HG02798 (cell line): ENCODE results near the gene NRF1.
A peak's percentile ranks its signal among the peaks of the same experiment; 100 is the strongest.

Experiments used
- ATAC-seq: cut with Tn5 transposase; IDR thresholded peaks from one replicate; pipeline ENCODE4 v1.9.1; 2021; ENCODE audit warnings: mild to moderate bottlenecking; ENCODE audit not compliant: unreplicated experiment, poor library complexity

NRF1 gene

DNA sequence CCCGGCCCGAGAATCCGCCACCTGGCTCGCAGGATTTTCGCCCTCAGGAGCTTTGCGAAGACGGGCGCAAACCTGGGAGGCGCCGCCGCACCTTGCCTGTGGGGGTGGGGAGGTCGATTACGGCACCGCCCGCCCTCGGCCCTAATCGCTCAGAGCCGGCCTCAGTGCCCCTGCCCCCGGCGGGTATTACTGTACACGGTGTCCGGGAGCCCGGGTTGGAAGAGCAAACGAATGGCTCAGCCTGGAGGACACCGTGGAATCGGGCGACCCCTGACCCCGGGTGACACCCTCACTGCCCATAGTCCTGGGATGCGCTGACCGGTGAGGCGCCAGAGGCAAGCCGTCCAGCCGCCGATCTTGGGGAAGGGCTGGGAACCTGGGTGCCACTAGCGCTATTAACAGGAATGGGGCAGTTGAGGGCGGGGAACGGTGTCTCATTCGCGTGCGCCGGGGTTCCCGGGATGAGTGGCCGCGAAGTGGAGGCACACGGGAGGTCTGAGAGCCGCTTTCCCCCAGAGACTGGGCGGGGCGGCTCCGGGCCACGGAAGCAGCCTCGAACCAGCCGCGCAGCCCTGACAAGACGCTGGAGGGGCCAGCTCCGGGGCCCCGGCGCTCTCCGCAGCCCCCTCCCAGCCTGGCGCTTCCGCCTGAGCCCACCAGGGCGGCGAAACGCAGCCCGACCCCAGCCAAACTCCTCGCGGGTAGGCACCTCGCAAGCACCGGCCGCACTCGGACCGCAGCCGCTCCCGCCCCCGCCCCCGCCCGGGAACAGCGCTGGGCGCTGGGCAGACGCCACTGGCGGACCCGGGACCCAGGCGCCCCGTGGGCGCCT is 167.5 kb downstream of the NRF1 start:
- peak; percentile 8 for ATAC-seq

- peak; percentile 37 for ATAC-seq
Measured at GRCh38 chr7:129779602-129780256, 168.2 kb downstream of the NRF1 start.

DNA sequence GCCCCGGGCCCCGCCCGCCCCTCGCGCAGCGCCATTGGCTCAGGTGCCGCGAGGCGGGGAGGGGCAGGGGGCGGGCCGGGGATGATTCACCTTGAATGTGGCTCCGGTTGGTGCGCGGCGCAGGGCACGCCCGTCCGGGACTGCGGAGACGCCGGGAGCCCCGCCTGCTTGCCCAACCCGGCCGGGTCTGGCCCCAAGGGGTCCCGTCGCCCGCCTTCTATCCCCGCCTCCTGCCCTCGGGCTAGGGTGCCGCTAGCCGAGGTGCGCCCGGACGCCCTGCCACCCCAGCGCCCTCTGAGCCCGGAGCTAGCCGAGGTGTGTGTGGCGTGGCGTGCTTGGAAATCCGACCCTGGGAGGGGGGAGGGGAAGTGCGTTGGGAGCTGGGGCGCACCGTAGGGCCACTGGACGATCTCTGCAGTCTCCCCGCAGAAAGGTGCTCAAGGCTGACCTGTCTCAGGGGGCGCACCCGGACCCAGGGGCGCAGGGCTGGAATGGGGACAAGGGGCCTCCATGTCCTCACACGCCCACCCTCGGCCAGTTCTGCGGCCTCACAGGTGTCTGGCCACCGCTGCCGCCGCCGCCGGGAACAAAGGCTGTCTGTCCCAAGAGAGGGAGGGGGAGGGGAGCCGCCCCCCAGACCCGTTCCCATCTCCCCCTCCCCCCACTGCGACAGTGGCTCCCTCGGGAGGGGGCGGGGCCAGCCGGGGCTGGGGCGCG is 168.9 kb downstream of the NRF1 start:
- peak; percentile 38 for ATAC-seq

DNA sequence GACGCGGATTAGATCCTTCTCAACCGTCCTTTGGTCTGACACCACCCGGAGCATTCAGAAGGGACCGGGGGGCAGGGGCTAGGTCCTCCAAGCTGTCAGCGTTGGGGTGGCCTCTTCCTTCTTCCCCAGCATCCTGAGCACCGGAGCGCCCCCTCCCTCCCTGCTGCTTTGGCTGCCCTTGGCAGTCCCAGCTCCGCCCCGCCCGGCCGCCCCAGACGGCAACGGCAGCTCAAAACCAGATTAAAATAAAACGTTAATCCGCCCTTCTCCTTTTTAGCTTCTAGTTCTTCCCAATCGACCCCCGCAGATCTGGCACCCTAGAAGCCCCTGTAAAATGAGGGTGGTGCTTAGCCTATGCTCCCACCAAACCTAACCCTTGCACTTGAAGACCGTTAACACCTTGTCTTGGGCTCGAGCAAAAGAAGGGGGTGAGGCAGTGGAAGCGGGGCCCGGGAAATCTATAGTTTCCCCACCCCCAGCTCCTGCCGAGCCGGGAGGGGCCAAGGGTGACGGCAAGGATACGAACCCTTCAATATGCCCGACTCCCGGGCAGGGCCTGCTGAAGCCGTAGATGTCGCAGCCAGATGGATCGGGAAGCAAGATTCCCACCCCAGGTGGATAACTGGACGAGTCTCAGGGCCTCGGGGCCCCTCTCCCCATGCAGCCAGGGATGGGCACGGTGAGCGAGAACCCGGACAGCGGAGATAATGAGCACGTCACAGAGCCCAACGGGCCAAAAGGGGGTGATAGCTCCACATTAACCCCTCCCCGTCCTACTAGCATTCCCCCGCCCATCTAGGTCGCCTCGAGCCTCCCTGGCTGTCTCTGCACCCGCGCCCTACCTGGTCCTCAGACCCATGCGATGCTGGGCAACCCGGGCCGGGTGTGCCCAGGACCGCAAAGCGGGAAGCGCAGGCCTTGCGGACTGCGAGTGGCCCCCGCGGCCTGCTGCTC is 169.7 kb downstream of the NRF1 start:
- no peak for ATAC-seq

DNA sequence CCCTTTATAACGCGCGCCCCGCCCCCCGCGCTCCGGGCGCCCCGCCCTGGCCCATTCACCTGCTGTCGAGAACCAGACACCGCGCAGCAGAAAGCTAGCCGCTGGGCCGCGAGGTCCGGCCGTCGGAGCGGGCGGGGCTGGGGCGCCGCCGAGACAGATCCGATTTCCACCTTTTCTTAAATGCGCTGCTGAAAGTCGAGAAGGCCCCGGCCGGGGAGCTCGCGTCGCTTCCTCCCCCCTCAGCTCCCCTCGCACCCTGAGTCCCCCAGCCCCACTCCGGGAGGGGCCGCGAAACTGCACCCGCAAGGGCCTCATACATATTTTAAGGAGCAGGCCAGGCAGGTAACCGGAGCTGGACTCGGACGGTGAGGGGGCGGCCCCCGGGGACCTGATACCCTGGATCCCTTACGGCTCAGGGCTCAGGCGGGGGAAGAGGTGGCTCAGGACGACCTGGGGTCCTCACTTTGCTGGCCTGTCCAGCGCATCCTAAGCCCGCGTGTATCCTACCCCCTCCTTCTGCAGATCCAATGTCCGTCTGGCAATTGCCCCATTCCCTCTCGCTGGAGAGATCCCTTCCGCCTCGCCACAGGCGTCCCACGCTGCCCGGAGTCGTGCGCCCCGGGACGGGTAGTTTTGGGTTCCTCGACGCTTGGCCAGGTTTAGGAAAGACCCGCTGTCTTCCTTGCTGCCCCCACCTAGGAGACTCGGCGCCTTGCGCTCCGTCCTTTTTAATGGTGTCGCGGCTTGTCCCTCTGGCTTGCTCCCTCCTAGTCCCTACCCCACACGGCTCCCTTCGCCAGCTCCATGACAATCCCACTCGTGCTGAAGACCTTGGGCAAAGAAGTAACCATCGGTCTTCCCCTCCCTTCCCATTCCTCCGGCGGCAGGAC is 170.7 kb downstream of the NRF1 start:
- no peak for ATAC-seq

DNA sequence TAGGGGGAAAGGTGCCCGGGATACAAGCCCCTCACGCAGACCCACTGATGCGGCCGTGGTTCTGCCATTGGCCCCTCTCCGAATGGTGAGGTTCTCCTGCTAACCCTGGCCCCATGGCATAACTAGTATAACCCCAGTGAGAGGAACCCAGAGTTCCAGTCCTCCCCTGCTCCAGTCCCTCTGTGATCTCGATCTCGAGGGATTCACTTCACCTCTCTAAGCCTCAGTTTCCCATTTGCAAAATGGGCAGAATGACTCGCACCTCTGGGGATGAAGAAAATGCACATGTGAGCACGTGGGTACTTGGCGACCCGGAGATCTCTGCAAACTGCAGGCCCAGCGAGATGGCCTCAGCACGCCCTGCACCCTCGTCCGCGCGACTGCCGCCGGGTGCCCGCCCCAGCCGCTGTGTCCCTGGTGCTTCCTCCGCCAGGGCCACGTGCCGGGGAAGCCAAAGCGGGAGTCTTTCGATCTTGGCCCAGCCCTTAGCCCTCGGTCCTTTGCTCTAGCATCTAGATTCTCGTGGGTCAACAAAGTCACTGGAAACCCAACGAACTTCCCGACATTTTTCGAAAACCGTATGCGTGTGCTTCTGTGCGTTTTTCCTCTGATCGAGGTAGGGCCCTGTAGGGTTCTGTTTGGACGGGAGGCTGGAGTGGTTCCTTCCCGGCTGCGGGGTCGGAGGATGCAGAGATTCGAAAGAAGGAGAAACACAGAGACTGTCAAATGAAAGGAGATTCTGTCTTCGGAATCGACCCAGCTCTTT is 171.5 kb downstream of the NRF1 start:
- ATAC-seq: no peak

GRCh38 chr7:129783584-129783919 is 172.0 kb downstream of the NRF1 start:
- no peak for ATAC-seq

DNA sequence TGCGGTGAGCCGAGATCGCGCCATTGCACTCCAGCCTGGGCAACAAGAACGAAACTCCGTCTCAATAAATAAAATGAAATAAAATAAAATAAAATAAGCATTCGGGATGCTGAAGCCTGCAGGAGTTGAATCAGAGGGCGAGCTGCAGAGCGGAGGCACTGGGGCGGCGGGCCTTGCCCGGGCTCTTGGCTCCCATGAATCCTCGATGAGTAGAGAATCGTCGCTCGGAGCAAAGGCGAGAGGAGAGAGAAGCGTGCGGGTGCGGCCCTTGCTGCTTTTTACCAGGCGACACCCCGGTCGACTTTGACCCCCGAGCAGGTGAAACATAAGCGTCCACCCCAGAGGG is 172.9 kb downstream of the NRF1 start:
- ATAC-seq: no peak

DNA sequence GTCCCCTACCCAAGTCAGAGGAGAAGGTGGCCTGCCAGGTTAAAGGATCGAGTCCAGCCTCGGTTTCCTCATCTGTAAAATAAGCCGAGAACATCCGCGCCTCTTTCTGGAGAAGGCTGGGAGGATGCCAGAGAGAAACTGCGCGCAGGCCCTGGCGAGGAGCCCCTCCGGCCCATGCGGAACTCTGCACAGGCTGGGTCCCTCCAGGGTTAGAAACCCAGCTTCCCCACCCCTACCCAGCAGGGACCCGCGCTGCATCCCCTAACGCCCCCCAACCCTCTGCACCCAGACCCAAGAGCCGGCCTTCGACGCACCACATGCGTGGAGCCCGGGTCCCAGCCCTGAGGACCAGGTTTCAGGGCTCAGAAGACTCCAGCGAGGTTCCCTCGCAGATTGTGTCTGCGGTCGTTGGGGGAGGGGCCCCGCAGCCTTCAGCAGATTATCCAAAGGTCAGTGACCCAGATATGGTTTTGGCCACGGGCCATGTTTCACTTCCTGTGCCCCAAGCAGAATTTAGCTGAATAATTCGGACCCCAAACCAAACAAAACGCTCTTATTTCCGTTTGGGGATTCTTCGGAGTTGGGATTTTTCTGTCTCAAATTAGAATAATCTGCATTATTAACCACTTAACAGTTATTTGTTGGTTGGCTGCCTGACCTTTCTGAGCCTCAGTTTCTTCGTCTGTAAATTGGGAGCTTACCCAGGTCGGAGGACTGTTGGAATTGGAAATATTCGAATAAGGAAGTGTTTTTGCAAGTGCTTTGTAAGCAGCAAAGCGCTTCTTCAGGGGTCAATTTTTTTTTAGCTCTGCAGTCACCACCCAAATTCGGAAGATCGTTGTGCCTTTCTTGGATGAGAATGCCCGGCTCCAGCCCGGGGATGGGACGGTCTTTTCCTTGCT is 173.5 kb downstream of the NRF1 start:
- no peak for ATAC-seq

- no peak for ATAC-seq
Measured at GRCh38 chr7:129785685-129786514, 174.4 kb downstream of the NRF1 start.

- no peak for ATAC-seq
Measured at GRCh38 chr7:129786825-129787563, 175.5 kb downstream of the NRF1 start.

DNA sequence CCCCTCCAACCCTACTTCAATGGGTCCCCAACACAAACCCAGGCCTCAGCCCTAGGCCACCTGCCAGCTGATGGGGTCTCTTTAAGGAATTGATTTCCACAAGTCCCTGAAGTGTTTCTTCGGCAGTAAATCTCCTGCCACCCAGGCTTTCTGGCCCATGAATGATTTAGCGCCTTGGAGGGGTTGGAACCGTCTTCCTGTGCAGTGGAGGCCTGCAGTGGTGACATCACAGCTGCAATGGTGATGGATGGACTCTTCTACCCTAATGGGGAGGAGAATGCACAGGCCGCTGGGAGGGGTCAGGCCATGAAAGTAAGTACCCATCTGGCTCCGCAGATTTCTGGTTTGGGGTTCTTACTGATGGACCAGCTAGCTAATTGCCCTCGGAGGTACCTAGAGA is 177.5 kb downstream of the NRF1 start:
- no peak for ATAC-seq

DNA sequence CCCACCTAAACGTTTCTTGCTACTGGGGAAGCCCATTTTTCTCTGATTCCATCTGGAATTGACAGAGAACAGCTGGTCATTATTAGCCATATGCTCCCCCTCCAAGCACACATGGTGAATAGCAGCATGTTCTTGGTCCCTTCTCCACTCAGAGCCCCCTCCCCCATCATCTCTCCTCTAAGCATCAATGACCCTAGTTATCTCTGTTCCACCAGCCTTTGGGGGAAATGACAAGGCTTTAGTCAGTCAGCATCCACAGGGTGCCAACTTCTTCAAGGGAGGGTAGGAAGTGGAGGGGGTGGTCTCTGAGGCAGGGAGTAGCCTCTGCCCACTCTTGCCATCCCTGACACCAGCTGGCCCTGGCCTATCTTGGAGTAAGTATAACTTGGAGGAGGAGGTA is 178.1 kb downstream of the NRF1 start:
- no peak for ATAC-seq

- ATAC-seq: no peak
Measured at GRCh38 chr7:129790136-129790535, 178.6 kb downstream of the NRF1 start.

DNA sequence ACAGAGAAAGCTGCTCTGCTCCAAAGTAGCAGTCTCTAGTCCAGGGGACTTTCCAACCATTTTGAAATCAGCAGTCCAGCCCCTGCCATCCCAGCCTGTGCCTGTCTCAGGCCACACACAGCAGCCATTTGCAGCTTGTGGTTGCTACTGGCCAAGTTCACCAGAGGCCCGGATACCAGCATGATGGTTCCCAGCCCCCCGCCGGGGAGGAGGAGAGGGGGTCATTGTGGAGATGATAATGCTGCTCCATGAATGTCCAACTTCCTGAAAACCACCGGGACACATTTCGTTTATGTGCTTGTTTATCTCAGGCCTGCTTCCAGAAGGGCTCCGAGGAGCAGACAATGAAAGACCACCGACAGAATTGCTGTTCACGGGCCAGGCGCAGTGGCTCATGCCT is 181.2 kb downstream of the NRF1 start:
- ATAC-seq: no peak
